Omental fat pad (tissue), 4 donors: Measurements from ENCODE around the gene FAM124A. TPM values are rescaled to one million over a fixed set of nuclear protein-coding genes. Genes with fewer than 3 reads are reported as not detected.

Experiments
- ATAC-seq: fragments of 150-250 bp; one replicate; pipeline ENCODE4 v1.9.1; 2016; ENCODE audit warnings: mild to moderate bottlenecking, moderate library complexity; ENCODE audit not compliant: low FRiP score
- DNase-seq: peaks from one replicate; pipeline ENCODE4 v3.0.0-alpha.2; 2019; ENCODE audit warnings: low spot score
- total RNA-seq, 4 donors: library from RNA; depleted of rRNA; stranded (reverse); fragments of >200 nt; gene quantifications; one replicate each; pipeline ENCODE4 v1.1.0, GENCODE V29; 2016
- TF ChIP-seq, protein P1 (sequence below), 3 donors: fragments of 450-650 bp; IDR thresholded peaks; one replicate each; pipeline ENCODE4 v1.5.1; 2016 to 2017; ENCODE audit warnings: antibody characterized with exemption in 3 of 3, mild to moderate bottlenecking in 3 of 3, moderate library complexity in 2 of 3

The FAM124A gene
- total RNA-seq, 4 donors from 2014 or later, result 8.2 to 19.2 (median 13.2) TPM

DNA sequence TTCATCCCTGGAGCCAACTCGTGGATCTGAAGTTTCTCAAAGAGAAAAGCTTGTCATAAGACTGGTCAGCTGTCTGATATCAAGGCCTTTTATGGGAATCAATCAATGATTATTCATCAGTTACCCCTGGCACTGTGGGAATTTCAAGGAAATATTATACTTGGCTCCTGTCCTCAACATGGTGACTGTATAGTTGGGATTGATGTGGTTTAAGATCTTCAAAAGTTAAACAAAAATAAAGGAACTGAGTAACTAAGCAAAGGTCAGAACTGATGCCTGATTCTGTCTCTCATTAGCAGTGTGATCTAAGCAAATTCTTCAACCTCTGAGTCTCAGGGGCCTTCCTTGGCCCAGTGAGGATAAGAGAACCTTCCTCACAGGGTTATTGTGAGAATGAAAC is 95.1 kb downstream of the FAM124A start:
- no peak for ATAC-seq
- TF ChIP-seq, protein P1, sequence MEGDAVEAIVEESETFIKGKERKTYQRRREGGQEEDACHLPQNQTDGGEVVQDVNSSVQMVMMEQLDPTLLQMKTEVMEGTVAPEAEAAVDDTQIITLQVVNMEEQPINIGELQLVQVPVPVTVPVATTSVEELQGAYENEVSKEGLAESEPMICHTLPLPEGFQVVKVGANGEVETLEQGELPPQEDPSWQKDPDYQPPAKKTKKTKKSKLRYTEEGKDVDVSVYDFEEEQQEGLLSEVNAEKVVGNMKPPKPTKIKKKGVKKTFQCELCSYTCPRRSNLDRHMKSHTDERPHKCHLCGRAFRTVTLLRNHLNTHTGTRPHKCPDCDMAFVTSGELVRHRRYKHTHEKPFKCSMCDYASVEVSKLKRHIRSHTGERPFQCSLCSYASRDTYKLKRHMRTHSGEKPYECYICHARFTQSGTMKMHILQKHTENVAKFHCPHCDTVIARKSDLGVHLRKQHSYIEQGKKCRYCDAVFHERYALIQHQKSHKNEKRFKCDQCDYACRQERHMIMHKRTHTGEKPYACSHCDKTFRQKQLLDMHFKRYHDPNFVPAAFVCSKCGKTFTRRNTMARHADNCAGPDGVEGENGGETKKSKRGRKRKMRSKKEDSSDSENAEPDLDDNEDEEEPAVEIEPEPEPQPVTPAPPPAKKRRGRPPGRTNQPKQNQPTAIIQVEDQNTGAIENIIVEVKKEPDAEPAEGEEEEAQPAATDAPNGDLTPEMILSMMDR (IDR thresholded peaks at IDR 0.05), result no peak
- no peak for DNase-seq

- TF ChIP-seq, protein P1 (IDR thresholded peaks at IDR 0.05), result no peak
- ATAC-seq (no peak), DNase-seq (no peak)
Observed at GRCh38 chr13:51318015-51318414, 95.8 kb downstream of the FAM124A start.

DNA sequence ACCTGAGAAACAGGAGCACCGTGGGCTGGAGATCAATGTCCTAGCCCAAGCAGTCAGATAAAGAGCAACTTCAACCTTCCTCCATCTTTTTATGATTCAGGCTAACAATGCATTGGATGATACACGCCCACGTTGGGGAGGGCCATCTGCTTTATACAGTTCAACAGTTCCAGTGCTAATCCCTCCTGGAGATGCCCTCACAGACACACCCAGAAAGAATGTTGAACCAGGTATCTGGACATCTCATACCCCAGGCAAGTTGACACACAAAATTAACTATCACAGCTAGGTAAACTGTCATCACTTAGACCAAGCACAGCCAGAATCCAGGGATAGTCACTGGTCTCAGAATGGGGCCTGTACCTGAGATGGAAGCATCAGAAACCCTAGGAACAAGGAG is 96.7 kb downstream of the FAM124A start:
- DNase-seq (no peak), ATAC-seq (no peak)
- TF ChIP-seq, protein P1 (IDR thresholded peaks at IDR 0.05), result no peak

- DNase-seq (no peak), ATAC-seq (no peak)
- TF ChIP-seq, protein P1 (IDR thresholded peaks at IDR 0.05), result no peak
Observed at GRCh38 chr13:51321836-51322235, 99.6 kb downstream of the FAM124A start.

DNA sequence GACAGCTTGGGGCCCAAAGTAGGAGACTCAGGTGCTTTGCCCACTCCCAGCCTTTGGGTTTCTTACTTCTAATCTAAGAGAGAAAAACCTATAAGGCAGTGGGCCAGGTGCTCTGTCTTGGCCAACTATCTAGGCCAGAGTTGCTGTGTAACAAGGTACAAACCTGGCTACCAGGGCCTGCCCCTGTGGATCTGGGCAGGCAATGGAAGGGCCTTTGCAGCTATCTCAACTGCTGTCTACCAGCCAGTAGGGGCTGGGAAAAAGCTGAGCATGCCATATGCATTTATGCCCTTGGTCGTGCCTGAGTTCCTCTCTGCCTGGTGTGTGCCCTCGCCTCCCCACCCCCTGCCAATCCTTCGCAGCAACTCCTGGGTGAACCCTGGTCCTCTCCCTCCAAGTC is 100.6 kb downstream of the FAM124A start:
- TF ChIP-seq, protein P1 (IDR thresholded peaks at IDR 0.05), result no peak
- DNase-seq (no peak), ATAC-seq (no peak)

GRCh38 chr13:51323824-51324511 is 101.8 kb downstream of the FAM124A start:
- DNase-seq (no peak), ATAC-seq (no peak)
- TF ChIP-seq, protein P1 (IDR thresholded peaks at IDR 0.05), result no peak

DNA sequence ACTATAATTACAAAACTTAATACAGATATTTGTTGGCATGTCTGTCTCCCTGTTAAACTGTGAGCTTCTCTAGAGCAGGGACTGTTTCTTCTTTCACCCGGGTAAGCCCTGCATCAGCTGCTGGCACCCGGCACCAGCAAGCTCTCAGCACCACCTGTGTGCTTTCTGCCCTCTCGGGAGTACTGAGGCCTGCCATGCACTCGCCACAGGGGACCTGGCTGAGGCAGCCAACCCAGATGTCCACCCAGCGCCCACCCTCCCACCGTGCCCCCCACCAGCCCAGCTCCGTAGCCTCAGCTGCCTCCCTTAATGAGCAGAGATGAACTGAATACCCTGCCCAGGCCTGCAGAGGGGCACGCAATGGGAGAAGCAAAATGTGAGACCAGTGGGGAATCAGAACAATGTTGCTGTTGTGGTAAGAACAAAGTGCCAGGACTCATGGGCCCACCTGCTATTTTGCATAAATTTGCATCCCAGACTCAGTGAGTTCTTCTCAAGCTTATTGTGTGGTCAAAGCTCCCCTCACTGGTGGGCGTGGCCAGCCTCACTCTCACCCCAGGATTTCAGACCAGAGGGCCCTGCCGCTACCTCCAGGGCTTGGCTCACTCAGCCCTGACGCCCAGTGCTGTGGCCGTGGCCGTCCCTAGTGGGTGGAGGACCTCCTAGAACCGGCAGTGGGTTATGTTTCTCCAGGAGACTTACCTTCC is 102.7 kb downstream of the FAM124A start:
- ATAC-seq, result no peak
- TF ChIP-seq, protein P1 (IDR thresholded peaks at IDR 0.05), result no peak

More for the DNA sequence above, 102.7 kb downstream of the FAM124A start:
- no peak for DNase-seq
